Activated B cell treated with CpG ODN at 0.5 μM for 24 hours (primary cell): ENCODE data around the gene ARHGEF33. TPM values are rescaled to one million over a fixed set of nuclear protein-coding genes. Genes with fewer than 3 reads are reported as not detected.

ENCODE experiments used
- ATAC-seq: fragments of 200-7000 bp; cut with Tn5 transposase; one replicate; pipeline ENCODE4 v1.10.0; 2021; ENCODE audit warnings: low read depth, mild to moderate bottlenecking, moderate library complexity
- CTCF ChIA-PET: fragments of 350-600 bp; sonication (Branson Sonifier 250); formaldehyde crosslinking; loops from one replicate; lab custom pipeline; 2021; ENCODE audit warnings: antibody characterized with exemption; lab: Charles Lee
- POLR2A ChIA-PET: fragments of 350-600 bp; sonication (Branson Sonifier 250); formaldehyde crosslinking; loops from one replicate; lab custom pipeline; 2021; ENCODE audit warnings: antibody characterized with exemption; lab: Charles Lee
- DNase-seq: peaks from one replicate; pipeline ENCODE4 v3.0.0; 2022
- H3K27ac Mint-ChIP-seq: one replicate; pipeline ENCODE4 v1.8.0; 2020; ENCODE audit warnings: mixed read lengths
- H3K27me3 Mint-ChIP-seq: one replicate; pipeline ENCODE4 v1.8.0; 2021; ENCODE audit warnings: mixed read lengths
- H3K36me3 Mint-ChIP-seq: one replicate; pipeline ENCODE4 v1.8.0; 2021; ENCODE audit warnings: low read depth, mixed read lengths
- H3K4me1 Mint-ChIP-seq: one replicate; pipeline ENCODE4 v1.8.0; 2021; ENCODE audit warnings: mixed read lengths
- H3K4me3 Mint-ChIP-seq: one replicate; pipeline ENCODE4 v1.8.0; 2020; ENCODE audit warnings: mild to moderate bottlenecking, mixed read lengths
- H3K9me3 Mint-ChIP-seq: one replicate; pipeline ENCODE4 v1.8.0; 2020; ENCODE audit warnings: mixed read lengths
- intact Hi-C: fragments of 100-400 bp; cut with micrococcal nuclease; formaldehyde crosslinking; loops from one replicate; pipeline ENCODE4 v1.15.1; 2024
- total RNA-seq: library from RNA; stranded (reverse); gene quantifications from 2 replicates; pipeline ENCODE4 v1.2.3, GENCODE V29; 2022
- TF ChIP-seq, protein P1 (sequence below): fragments of 200-600 bp; IDR thresholded peaks from one replicate; pipeline ENCODE4 v1.8.0; 2022; ENCODE audit warnings: antibody characterized with exemption, mild to moderate bottlenecking

ARHGEF33 gene
- total RNA-seq, 1 donor from 2014 or later: 0.69 TPM

DNA sequence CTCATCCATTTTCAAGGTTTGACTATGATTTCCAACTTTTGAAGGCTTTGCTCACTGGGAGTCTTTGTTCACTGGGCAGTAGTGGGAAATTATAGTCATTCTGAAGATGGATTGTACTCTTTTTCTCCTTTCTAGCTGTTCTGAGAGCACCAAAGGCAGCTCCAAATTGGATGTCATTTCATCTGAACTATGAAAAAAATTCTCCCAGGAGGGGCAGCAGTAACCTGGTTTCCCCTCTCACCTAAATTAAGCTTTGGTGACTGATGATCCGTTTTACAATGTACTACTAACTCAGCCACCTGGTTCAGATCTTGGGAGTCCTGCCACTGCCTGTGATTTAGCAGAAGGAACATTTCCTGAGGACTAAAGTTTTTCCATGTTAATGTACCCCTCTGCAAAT, 17.6 kb downstream of the ARHGEF33 start:
- no peaks in the 10 kb centered on the region for H3K4me1 Mint-ChIP-seq
- no peak overlapping the region for H3K27ac Mint-ChIP-seq
- H3K9me3 Mint-ChIP-seq: no peaks in the 10 kb centered on the region

DNA sequence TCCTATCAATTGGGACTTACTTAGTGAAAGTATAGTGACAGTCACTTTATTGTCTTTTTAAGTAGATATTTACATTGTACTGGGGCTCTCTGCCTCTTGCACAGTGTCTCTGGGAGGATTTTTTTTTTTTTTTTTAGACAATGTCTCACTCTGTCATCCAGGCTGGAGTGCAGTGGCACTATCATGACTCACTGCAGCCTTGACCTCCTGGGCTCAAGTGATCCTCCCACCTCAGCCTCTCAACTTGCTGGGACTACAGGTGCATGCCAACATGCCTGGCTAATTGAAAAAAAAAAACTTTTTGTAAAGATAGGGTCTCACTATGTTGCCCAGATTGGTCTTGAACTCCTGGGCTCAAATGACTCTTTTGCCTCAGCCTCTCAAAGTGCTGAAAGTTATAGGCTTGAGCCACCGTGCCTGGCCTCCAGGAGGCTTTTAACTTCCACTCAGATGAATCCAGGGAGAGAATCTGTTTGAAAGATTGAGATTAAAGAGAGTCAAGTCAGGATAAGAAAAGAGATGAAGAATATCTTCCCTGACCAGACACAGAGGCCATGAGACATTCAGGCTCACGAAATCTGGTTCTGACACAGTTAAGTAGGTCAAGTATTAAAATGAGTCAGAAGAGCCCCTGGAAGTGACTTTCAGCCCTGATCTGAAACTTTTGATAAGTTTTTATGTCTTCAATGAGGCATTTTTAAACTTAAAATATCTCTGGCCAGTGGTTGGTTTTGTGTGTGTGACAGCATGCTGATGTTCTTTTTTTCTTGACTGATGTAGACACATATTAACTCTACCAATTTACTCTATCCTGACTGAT, 18.3 kb downstream of the ARHGEF33 start:
- Mint-ChIP-seq H3K36me3 (no peaks in the 10 kb centered on the region), H3K27me3 (no peaks in the 10 kb centered on the region), H3K27ac (no peak overlapping the region), H3K4me1 (no peaks in the 10 kb centered on the region), H3K9me3 (no peaks in the 10 kb centered on the region), H3K4me3 (no peak overlapping the region)
- ChIA-PET POLR2A (no interaction called here), CTCF (no interaction called here)
- DNase-seq (no peak), ATAC-seq (no peak)
- intact Hi-C loops: no loop called here
- TF ChIP-seq, protein P1, sequence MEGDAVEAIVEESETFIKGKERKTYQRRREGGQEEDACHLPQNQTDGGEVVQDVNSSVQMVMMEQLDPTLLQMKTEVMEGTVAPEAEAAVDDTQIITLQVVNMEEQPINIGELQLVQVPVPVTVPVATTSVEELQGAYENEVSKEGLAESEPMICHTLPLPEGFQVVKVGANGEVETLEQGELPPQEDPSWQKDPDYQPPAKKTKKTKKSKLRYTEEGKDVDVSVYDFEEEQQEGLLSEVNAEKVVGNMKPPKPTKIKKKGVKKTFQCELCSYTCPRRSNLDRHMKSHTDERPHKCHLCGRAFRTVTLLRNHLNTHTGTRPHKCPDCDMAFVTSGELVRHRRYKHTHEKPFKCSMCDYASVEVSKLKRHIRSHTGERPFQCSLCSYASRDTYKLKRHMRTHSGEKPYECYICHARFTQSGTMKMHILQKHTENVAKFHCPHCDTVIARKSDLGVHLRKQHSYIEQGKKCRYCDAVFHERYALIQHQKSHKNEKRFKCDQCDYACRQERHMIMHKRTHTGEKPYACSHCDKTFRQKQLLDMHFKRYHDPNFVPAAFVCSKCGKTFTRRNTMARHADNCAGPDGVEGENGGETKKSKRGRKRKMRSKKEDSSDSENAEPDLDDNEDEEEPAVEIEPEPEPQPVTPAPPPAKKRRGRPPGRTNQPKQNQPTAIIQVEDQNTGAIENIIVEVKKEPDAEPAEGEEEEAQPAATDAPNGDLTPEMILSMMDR: no peak

More for the DNA sequence above, 17.6 kb downstream of the ARHGEF33 start:
- Mint-ChIP-seq H3K36me3 (no peaks in the 10 kb centered on the region), H3K4me3 (no peak overlapping the region), H3K27me3 (no peaks in the 10 kb centered on the region)
- ATAC-seq: no peak
- no peak for DNase-seq
- intact Hi-C loops: no loop called here
- TF ChIP-seq, protein P1: no peak
- CTCF ChIA-PET: no interaction called here
- POLR2A ChIA-PET: no interaction called here

DNA sequence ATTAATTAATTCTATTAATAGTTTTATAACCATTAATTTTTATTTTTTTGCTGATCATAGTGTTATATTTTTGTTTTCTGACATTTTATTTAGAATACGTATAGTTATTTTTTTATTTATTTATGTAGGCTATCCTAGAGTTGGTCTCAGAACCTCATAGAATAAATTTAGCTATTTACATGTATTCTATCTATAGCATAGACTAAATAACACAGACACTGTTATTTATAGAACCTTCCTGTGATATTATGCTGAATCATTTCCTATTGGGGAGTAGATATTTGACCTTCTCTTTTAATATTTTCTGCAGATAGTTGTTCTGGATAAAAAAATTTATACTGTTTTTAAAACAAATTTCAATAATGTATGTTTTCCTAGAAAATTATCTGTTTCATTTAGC, 20.2 kb downstream of the ARHGEF33 start:
- H3K4me1 Mint-ChIP-seq: no peaks in the 10 kb centered on the region
- intact Hi-C loops: no loop called here
- ATAC-seq (no peak), DNase-seq (no peak)
- CTCF ChIA-PET: no interaction called here
- no peak overlapping the region for H3K4me3 Mint-ChIP-seq
- POLR2A ChIA-PET: no interaction called here
- H3K27ac Mint-ChIP-seq: no peak overlapping the region
- TF ChIP-seq, protein P1: no peak
- no peaks in the 10 kb centered on the region for H3K36me3 Mint-ChIP-seq
- no peaks in the 10 kb centered on the region for H3K9me3 Mint-ChIP-seq
- no peaks in the 10 kb centered on the region for H3K27me3 Mint-ChIP-seq

DNA sequence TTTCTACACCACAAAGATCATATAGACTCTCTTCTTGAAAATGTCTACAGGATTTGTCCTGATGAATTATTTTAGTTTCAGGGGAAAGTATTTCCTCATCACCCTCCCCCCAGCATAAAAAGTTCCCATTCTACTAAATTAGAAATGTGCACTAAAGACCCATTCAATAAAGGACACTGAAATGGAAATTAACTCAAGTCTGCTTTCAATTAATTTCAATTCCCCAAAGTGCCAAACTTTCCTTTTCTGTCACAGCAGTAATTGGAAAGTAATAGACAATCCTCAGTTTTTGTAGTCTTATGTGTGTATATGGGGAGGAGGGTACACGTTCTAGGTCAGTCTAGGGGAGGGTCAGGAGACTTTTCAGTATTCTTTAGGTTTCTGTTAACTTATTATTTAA, 21.5 kb downstream of the ARHGEF33 start:
- Mint-ChIP-seq H3K36me3 (no peaks in the 10 kb centered on the region), H3K27me3 (no peaks in the 10 kb centered on the region), H3K4me3 (no peak overlapping the region), H3K4me1 (no peaks in the 10 kb centered on the region), H3K9me3 (no peaks in the 10 kb centered on the region), H3K27ac (no peak overlapping the region)
- POLR2A ChIA-PET: no interaction called here
- intact Hi-C loops: no loop called here
- TF ChIP-seq, protein P1: no peak
- CTCF ChIA-PET: no interaction called here
- no peak for DNase-seq
- no peak for ATAC-seq

DNA sequence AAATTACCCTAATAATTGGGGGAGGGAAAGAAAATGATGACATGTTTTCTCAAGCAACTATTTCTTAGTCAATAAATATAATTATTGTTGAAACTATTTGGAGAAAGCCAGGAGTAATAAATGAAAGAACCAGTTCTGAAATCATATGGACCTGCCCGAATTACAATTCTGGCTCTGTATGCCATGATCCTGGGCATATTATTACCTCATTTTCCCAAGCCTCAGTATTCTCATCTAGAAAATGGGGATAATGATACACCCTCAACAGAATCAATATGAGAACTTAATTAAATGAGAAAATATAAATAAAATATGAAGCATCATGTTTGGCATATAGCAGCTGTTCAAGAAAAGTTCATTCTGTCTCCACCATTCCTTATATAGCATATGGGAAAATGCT, 22.9 kb downstream of the ARHGEF33 start:
- no peaks in the 10 kb centered on the region for H3K4me1 Mint-ChIP-seq
- TF ChIP-seq, protein P1: no peak
- intact Hi-C loops: no loop called here
- ATAC-seq (no peak), DNase-seq (no peak)
- ChIA-PET POLR2A (no interaction called here), CTCF (interaction anchor here (1.0 kb wide), 1 partner anchor 35 kb away, joined by 3 read pairs; no protein-coding TSS in a partner anchor)
- no peaks in the 10 kb centered on the region for H3K27me3 Mint-ChIP-seq
- H3K36me3 Mint-ChIP-seq: no peaks in the 10 kb centered on the region
- no peak overlapping the region for H3K27ac Mint-ChIP-seq
- no peaks in the 10 kb centered on the region for H3K9me3 Mint-ChIP-seq
- no peak overlapping the region for H3K4me3 Mint-ChIP-seq
